HCT116 (cell line): ENCODE data around the gene CACNA1C.

Experiments
- ATF3 ChIP-seq: IDR thresholded peaks from 2 replicates; pipeline ENCODE4 v1.6.1; 2012
- CTCF ChIP-seq, 3 experiments: fragments of 200-600 bp in 1 of 3; sonication (generic) in 1 of 3; IDR thresholded peaks in 2 of 3; conservative IDR thresholded peaks in 1 of 3; 2 replicates each; pipeline ENCODE4 v1.5.1; 2012 to 2017; ENCODE audit warnings: low read depth in 2 of 3, low read length in 2 of 3, antibody characterized with exemption in 1 of 3, borderline replicate concordance in 1 of 3, control low read depth in 1 of 3, mild to moderate bottlenecking in 1 of 3, mixed read lengths in 1 of 3, mixed run types in 1 of 3, moderate library complexity in 1 of 3; ENCODE audit not compliant: insufficient read depth in 1 of 3
- EZH2phosphoT487 ChIP-seq: fragments of 200-600 bp; IDR thresholded peaks from 2 replicates; pipeline ENCODE4 v1.6.1; 2018; ENCODE audit warnings: antibody characterized with exemption, borderline replicate concordance
- POLR2A ChIP-seq: IDR thresholded peaks from 2 replicates; pipeline ENCODE4 v1.7.0; 2011; ENCODE audit warnings: borderline replicate concordance; ENCODE audit not compliant: insufficient read depth, insufficient read length; ENCODE audit errors: extremely low read depth

GRCh38 chr12:2179058-2179457 is 126.3 kb downstream of the CACNA1C start:
- TF ChIP-seq CTCF (IDR thresholded peaks at IDR 0.05 in 2 of 3, conservative IDR thresholded peaks at IDR 0.05 in 1 of 3; ENCODE audit: borderline replicate concordance in 1 of 3, insufficient read depth in 1 of 3, low read depth in 2 of 3, low read length in 2 of 3) (no peak), EZH2phosphoT487 (no peak), ATF3 (no peak), POLR2A (no peak)
